SK-N-SH (cell line): ENCODE measurements around the gene STYXL1. TPM values are rescaled to one million over a fixed set of nuclear protein-coding genes. Genes with fewer than 3 reads are reported as not detected.
A peak's percentile ranks its signal among the peaks of the same experiment; 100 is the strongest.

Experiments
- CTCF ChIA-PET: fragments of 300-600, 350-600 bp; formaldehyde crosslinking; extraction: SDS; loops from one replicate; lab custom pipeline; 2021; lab: Yijun Ruan, JAX
- POLR2A ChIA-PET: fragments of 350-600 bp; sonication (Branson Sonifier 250); formaldehyde crosslinking; extraction: SDS; loops from one replicate; lab custom pipeline; 2020; ENCODE audit warnings: antibody characterized with exemption, inconsistent platforms; lab: Yijun Ruan, JAX
- DNase-seq: peaks from one replicate; pipeline ENCODE4 v3.0.0; 2012
- H2AFZ ChIP-seq: fragments of 200-600 bp; sonication (generic); 2 replicates; pipeline ENCODE4 v1.8.1; 2016; ENCODE audit warnings: antibody characterized with exemption, mild to moderate bottlenecking, low read depth
- H3F3A ChIP-seq: fragments of 200-600 bp; sonication (generic); replicated peaks from 2 replicates; pipeline ENCODE3; 2016; ENCODE audit warnings: antibody characterized with exemption, mild to moderate bottlenecking; ENCODE audit not compliant: insufficient read depth
- H3K27ac ChIP-seq, 2 experiments: fragments of 200-500 bp in 1 of 2; fragments of 200-600 bp in 1 of 2; sonication (Bioruptor generic) in 1 of 2; sonication (generic), shearing (Covaris generic) in 1 of 2; 2 replicates each; pipeline versions ENCODE4 v1.5.1 to v1.6.1; 2014 to 2016; ENCODE audit warnings: low read depth in 2 of 2, inconsistent platforms in 1 of 2, low read length in 1 of 2, mild to moderate bottlenecking in 1 of 2, mixed read lengths in 1 of 2
- H3K27me3 ChIP-seq: fragments of 200-600 bp; sonication (generic), shearing (Covaris generic); 2 replicates; pipeline ENCODE4 v1.6.1; 2016; ENCODE audit warnings: mixed run types; ENCODE audit not compliant: insufficient read depth
- H3K36me3 ChIP-seq, 2 experiments: fragments of 200-500 bp in 1 of 2; fragments of 200-600 bp in 1 of 2; sonication (Bioruptor generic) in 1 of 2; sonication (generic) in 1 of 2; replicated peaks in 1 of 2; 2 replicates each; pipeline versions ENCODE3 to v1.5.1; 2014 to 2016; ENCODE audit warnings: low read length in 1 of 2, mild to moderate bottlenecking in 1 of 2; ENCODE audit not compliant: insufficient read depth in 2 of 2, control insufficient read depth in 1 of 2
- H3K4me1 ChIP-seq, 2 experiments: fragments of 200-500 bp in 1 of 2; fragments of 200-600 bp in 1 of 2; sonication (Bioruptor generic) in 1 of 2; sonication (generic), shearing (Covaris generic) in 1 of 2; 2 replicates each; pipeline versions ENCODE4 v1.5.1 to v1.6.1; 2014 to 2016; ENCODE audit warnings: low read depth in 1 of 2, low read length in 1 of 2, mixed run types in 1 of 2; ENCODE audit not compliant: insufficient read depth in 2 of 2, control insufficient read depth in 1 of 2
- H3K4me2 ChIP-seq: fragments of 200-600 bp; sonication (generic), shearing (Covaris generic); 2 replicates; pipeline ENCODE4 v1.6.1; 2017; ENCODE audit warnings: mixed run types
- H3K4me3 ChIP-seq, 2 experiments: fragments of 200-500 bp in 1 of 2; fragments of 200-600 bp in 1 of 2; sonication (Bioruptor generic) in 1 of 2; sonication (generic), shearing (Covaris generic) in 1 of 2; 2 replicates each; pipeline versions ENCODE4 v1.5.1 to v1.8.1; 2014 to 2016; ENCODE audit warnings: low read depth in 2 of 2, inconsistent platforms in 1 of 2, low read length in 1 of 2, mild to moderate bottlenecking in 1 of 2, mixed read lengths in 1 of 2, moderate library complexity in 1 of 2
- H3K79me2 ChIP-seq: fragments of 200-600 bp; sonication (generic); 2 replicates; pipeline ENCODE4 v1.8.1; 2017; ENCODE audit warnings: mild to moderate bottlenecking; ENCODE audit not compliant: insufficient read depth
- H3K9ac ChIP-seq: fragments of 200-600 bp; sonication (generic); 2 replicates; pipeline ENCODE4 v1.6.1; 2017; ENCODE audit warnings: mixed run types
- H3K9me2 ChIP-seq: fragments of 200-600 bp; sonication (generic); 2 replicates; pipeline ENCODE4 v1.6.1; 2017; ENCODE audit warnings: mixed run types
- H3K9me3 ChIP-seq: fragments of 200-600 bp; sonication (generic); 2 replicates; pipeline ENCODE4 v1.6.1; 2017; ENCODE audit warnings: mixed run types, mild to moderate bottlenecking, moderate library complexity
- H4K20me1 ChIP-seq: fragments of 200-600 bp; sonication (generic); 2 replicates; pipeline ENCODE4 v1.6.1; 2017; ENCODE audit warnings: mild to moderate bottlenecking, mixed run types; ENCODE audit not compliant: insufficient read depth
- ELF1 ChIP-seq: IDR thresholded peaks from 2 replicates; pipeline ENCODE4 v1.4.0; 2012
- FOXJ3 ChIP-seq: sonication (generic); formaldehyde crosslinking; IDR thresholded peaks from 2 replicates; pipeline ENCODE4 v1.5.1; 2020; ENCODE audit warnings: mild to moderate bottlenecking, missing genetic modification reagents
- GABPA ChIP-seq: IDR thresholded peaks from 2 replicates; pipeline ENCODE4 v1.4.0; 2012; ENCODE audit warnings: low read depth, mild to moderate bottlenecking
- JUND ChIP-seq: IDR thresholded peaks from 2 replicates; pipeline ENCODE4 v1.4.0; 2012
- MEF2A ChIP-seq: IDR thresholded peaks from 2 replicates; pipeline ENCODE4 v1.4.0; 2012; ENCODE audit warnings: low read depth, borderline replicate concordance
- RAD21 ChIP-seq: IDR thresholded peaks from 2 replicates; pipeline ENCODE4 v1.6.1; 2012; ENCODE audit warnings: mild to moderate bottlenecking, low read length
- SIN3A ChIP-seq: IDR thresholded peaks from 2 replicates; pipeline ENCODE4 v1.6.1; 2012; ENCODE audit warnings: low read depth, mild to moderate bottlenecking, low read length, moderate library complexity, borderline replicate concordance
- TAF1 ChIP-seq: IDR thresholded peaks from 2 replicates; pipeline ENCODE4 v1.6.1; 2012; ENCODE audit warnings: low read depth, mild to moderate bottlenecking, low read length, moderate library complexity, borderline replicate concordance
- YY1 ChIP-seq: IDR thresholded peaks from 2 replicates; pipeline ENCODE4 v1.4.0; 2012; ENCODE audit warnings: low read depth, mild to moderate bottlenecking
- WGBS: methylation state at CpG from one replicate; pipeline ENCODE4 v1.1.6; 2017; ENCODE audit warnings: low lambda C conversion rate; 5-methylcytosine and 5-hydroxymethylcytosine counted together
- polyA plus RNA-seq, 3 experiments: library from polyadenylated mRNA; depleted of rRNA; stranded (reverse); fragments of >200 nt; gene quantifications; 2 replicates each; pipeline ENCODE4 v1.2.3, GENCODE V29; 2012
- TF ChIP-seq, protein P1 (sequence below): IDR thresholded peaks from 2 replicates; pipeline ENCODE4 v1.4.0; 2012; ENCODE audit warnings: low read depth, borderline replicate concordance
- TF ChIP-seq, protein P2 (sequence below): fragments of 150-350 bp; IDR thresholded peaks from 2 replicates; pipeline ENCODE4 v1.6.1; 2016; ENCODE audit warnings: mild to moderate bottlenecking, low read depth, low read length
- TF ChIP-seq, protein P3 (sequence below): IDR thresholded peaks from 2 replicates; pipeline ENCODE4; 2012

STYXL1 gene
- polyA plus RNA-seq, 1 of the 3 experiments (the other 2 are of a cell fraction) = 86.6 TPM

GRCh38 chr7:75991531-75992082, 56.2 kb downstream of the STYXL1 start (continued):
- TF ChIP-seq GABPA (no peak), JUND (no peak)

- Histone ChIP-seq H3K9me2 (no peaks in the 10 kb centered on the region), H3K9ac (no peak overlapping the region), H3K4me3 (no peak overlapping the region), H2AFZ (no peak overlapping the region), H3K79me2 (0 out of 2 replicates have a peak, but pooled peaks cover 5% of the 10 kb centered on the region), H3K27ac (no peak overlapping the region; a peak in 1 of 4 replicates), H3K36me3 (peaks cover 6 to 32% of the 10 kb centered on the region in 2 experiments), H3K4me1 (peaks cover 6 to 22% of the 10 kb centered on the region in 2 experiments; a peak in 2 of 4 replicates), H3K4me2 (no peak overlapping the region), H4K20me1 (no peaks in the 10 kb centered on the region), H3F3A (peaks cover 6% of the 10 kb centered on the region), H3K27me3 (no peaks in the 10 kb centered on the region), H3K9me3 (no peaks in the 10 kb centered on the region)
- peak; percentile 68 for DNase-seq
- 75% methylated on average over 19 of the region's 21 CpGs for WGBS
- POLR2A ChIA-PET = no interaction called here
- TF ChIP-seq, protein P1, sequence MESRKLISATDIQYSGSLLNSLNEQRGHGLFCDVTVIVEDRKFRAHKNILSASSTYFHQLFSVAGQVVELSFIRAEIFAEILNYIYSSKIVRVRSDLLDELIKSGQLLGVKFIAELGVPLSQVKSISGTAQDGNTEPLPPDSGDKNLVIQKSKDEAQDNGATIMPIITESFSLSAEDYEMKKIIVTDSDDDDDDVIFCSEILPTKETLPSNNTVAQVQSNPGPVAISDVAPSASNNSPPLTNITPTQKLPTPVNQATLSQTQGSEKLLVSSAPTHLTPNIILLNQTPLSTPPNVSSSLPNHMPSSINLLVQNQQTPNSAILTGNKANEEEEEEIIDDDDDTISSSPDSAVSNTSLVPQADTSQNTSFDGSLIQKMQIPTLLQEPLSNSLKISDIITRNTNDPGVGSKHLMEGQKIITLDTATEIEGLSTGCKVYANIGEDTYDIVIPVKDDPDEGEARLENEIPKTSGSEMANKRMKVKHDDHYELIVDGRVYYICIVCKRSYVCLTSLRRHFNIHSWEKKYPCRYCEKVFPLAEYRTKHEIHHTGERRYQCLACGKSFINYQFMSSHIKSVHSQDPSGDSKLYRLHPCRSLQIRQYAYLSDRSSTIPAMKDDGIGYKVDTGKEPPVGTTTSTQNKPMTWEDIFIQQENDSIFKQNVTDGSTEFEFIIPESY = no peak
- TF ChIP-seq ELF1 (no peak), FOXJ3 (no peak), TAF1 (no peak), GABPA (no peak), RAD21 (no peak), YY1 (no peak), SIN3A (no peak), MEF2A (no peak)
- TF ChIP-seq, protein P2, sequence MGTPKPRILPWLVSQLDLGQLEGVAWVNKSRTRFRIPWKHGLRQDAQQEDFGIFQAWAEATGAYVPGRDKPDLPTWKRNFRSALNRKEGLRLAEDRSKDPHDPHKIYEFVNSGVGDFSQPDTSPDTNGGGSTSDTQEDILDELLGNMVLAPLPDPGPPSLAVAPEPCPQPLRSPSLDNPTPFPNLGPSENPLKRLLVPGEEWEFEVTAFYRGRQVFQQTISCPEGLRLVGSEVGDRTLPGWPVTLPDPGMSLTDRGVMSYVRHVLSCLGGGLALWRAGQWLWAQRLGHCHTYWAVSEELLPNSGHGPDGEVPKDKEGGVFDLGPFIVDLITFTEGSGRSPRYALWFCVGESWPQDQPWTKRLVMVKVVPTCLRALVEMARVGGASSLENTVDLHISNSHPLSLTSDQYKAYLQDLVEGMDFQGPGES = no peak
- TF ChIP-seq, protein P3, sequence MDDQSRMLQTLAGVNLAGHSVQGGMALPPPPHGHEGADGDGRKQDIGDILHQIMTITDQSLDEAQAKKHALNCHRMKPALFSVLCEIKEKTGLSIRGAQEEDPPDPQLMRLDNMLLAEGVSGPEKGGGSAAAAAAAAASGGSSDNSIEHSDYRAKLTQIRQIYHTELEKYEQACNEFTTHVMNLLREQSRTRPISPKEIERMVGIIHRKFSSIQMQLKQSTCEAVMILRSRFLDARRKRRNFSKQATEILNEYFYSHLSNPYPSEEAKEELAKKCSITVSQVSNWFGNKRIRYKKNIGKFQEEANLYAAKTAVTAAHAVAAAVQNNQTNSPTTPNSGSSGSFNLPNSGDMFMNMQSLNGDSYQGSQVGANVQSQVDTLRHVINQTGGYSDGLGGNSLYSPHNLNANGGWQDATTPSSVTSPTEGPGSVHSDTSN = no peak
- CTCF ChIA-PET = interaction anchor here (1.1 to 9.4 kb wide), 4 partner anchors 10 to 213 kb away, joined by 3 to 56 read pairs (median 6); no protein-coding TSS in a partner anchor
Measured at GRCh38 chr7:75989500-75990388, 58.1 kb downstream of the STYXL1 start.
